HepG2 (cell line): ENCODE results near the gene SLC35A3. TPM values are rescaled to one million over a fixed set of nuclear protein-coding genes. Genes with fewer than 3 reads are reported as not detected.

Experiments used
- ATAC-seq: fragments of 200-7000 bp; cut with Tn5 transposase; 3 replicates; pipeline ENCODE4 v1.9.1; 2020; ENCODE audit warnings: mild to moderate bottlenecking, moderate library complexity
- BruUV-seq: library from RNA; stranded (reverse); fragments of 400-500 nt; replicated peaks from 2 replicates; lab custom pipeline; 2021; lab: Mats Ljungman, UMichigan
- CTCF ChIA-PET: fragments of 300-600 bp; formaldehyde crosslinking; extraction: SDS; loops from one replicate; lab custom pipeline; 2021; ENCODE audit warnings: low total read pairs, inconsistent platforms, low intra/inter-chr PET ratio; lab: Yijun Ruan, JAX
- POLR2A ChIA-PET: fragments of 350-600 bp; sonication (Branson Sonifier 250); formaldehyde crosslinking; loops from one replicate; lab custom pipeline; 2020; ENCODE audit warnings: antibody characterized with exemption, inconsistent platforms; lab: Yijun Ruan, JAX
- DNase-seq: peaks from one replicate; pipeline ENCODE4 v3.0.0-alpha.2; 2015; ENCODE audit warnings: low spot score
- FAIRE-seq: peaks from 3 replicates; lab custom pipeline; 2011; peaks lifted over from hg19 to GRCh38; lab: Jason Lieb, UNC
- H2AFZ ChIP-seq: one replicate; pipeline ENCODE4 v1.6.1; 2011; ENCODE audit warnings: low read length, inconsistent platforms
- H3K27ac ChIP-seq: fragments of 300-600 bp; 3 replicates; pipeline ENCODE4 v1.8.0; 2011; ENCODE audit warnings: mixed run types, mild to moderate bottlenecking, mixed read lengths, low read length, inconsistent platforms; ENCODE audit not compliant: insufficient read depth; ENCODE audit errors: extremely low read length
- H3K27me3 ChIP-seq, 2 experiments: fragments of 200-600 bp in 1 of 2; 2 replicates in 1 of 2; 3 replicates in 1 of 2; pipeline versions ENCODE4 v1.6.0 to v1.8.0; 2011; ENCODE audit warnings: low read length in 2 of 2, mild to moderate bottlenecking in 2 of 2, moderate library complexity in 2 of 2, inconsistent platforms in 1 of 2; ENCODE audit not compliant: insufficient read depth in 2 of 2, control insufficient read depth in 1 of 2
- H3K36me3 ChIP-seq, 2 experiments: fragments of 200-600 bp in 1 of 2; replicated peaks in 1 of 2; 2 replicates in 1 of 2; 3 replicates in 1 of 2; pipeline versions ENCODE4 v1.5.1 to v1.8.0; 2011; ENCODE audit warnings: low read length in 2 of 2, inconsistent platforms in 1 of 2; ENCODE audit not compliant: insufficient read depth in 2 of 2, control insufficient read depth in 1 of 2
- H3K4me1 ChIP-seq: 2 replicates; pipeline ENCODE4 v1.5.1; 2012; ENCODE audit warnings: low read length, inconsistent platforms; ENCODE audit not compliant: insufficient read depth
- H3K4me2 ChIP-seq: 2 replicates; pipeline ENCODE4 v1.6.0; 2011; ENCODE audit warnings: low read depth, low read length, inconsistent platforms
- H3K4me3 ChIP-seq, 3 experiments: fragments of 200-600 bp in 1 of 3; sonication (generic), shearing (Covaris generic) in 1 of 3; replicated peaks in 1 of 3; 2 replicates each; pipeline ENCODE4 v1.5.1; 2011 to 2016; ENCODE audit warnings: low read length in 3 of 3, inconsistent platforms in 2 of 3, low read depth in 2 of 3, mild to moderate bottlenecking in 2 of 3, control low read depth in 1 of 3, mixed read lengths in 1 of 3; ENCODE audit not compliant: insufficient read depth in 1 of 3
- H3K79me2 ChIP-seq: one replicate; pipeline ENCODE4 v1.6.1; 2011; ENCODE audit warnings: low read length, inconsistent platforms; ENCODE audit not compliant: insufficient read depth
- H3K9ac ChIP-seq: 2 replicates; pipeline ENCODE4 v1.6.0; 2011; ENCODE audit warnings: mild to moderate bottlenecking, low read depth, low read length, inconsistent platforms; ENCODE audit not compliant: insufficient read depth
- H3K9me3 ChIP-seq: 2 replicates; pipeline ENCODE4 v1.5.1; 2012; ENCODE audit warnings: mild to moderate bottlenecking, low read length
- H4K20me1 ChIP-seq: 2 replicates; pipeline ENCODE4 v1.6.0; 2011; ENCODE audit warnings: inconsistent platforms, mild to moderate bottlenecking, low read length, moderate library complexity; ENCODE audit not compliant: insufficient read depth
- ELK4 ChIP-seq: sonication (generic); formaldehyde crosslinking; IDR thresholded peaks from 2 replicates; pipeline ENCODE4 v1.9.0; 2021; ENCODE audit warnings: missing genetic modification reagents, borderline replicate concordance
- GLMP ChIP-seq: sonication (generic); formaldehyde crosslinking; IDR thresholded peaks from 2 replicates; pipeline ENCODE4 v1.9.0; 2021; ENCODE audit warnings: missing genetic modification reagents, mild to moderate bottlenecking, borderline replicate concordance
- HES4 ChIP-seq: sonication (generic); formaldehyde crosslinking; IDR thresholded peaks from 2 replicates; pipeline ENCODE4 v1.9.0; 2021; ENCODE audit warnings: mild to moderate bottlenecking, missing genetic modification reagents, borderline replicate concordance
- HMG20B ChIP-seq: conservative IDR thresholded peaks from 2 replicates; pipeline ENCODE4 v1.6.1; 2016; ENCODE audit warnings: missing genetic modification reagents, missing compliant biosample characterization
- HNRNPK ChIP-seq: fragments of 200-400 bp; formaldehyde crosslinking; IDR thresholded peaks from 2 replicates; pipeline ENCODE4 v1.6.1; 2018; ENCODE audit warnings: low read length, low read depth, moderate library complexity, mild to moderate bottlenecking; ENCODE audit not compliant: poor library complexity, severe bottlenecking
- HNRNPUL1 ChIP-seq: fragments of 200-400 bp; formaldehyde crosslinking; IDR thresholded peaks from 2 replicates; pipeline ENCODE4 v1.6.1; 2017; ENCODE audit warnings: low read depth, mild to moderate bottlenecking, low read length, moderate library complexity
- HOXA9 ChIP-seq: sonication (generic); formaldehyde crosslinking; IDR thresholded peaks from 2 replicates; pipeline ENCODE4 v1.8.1; 2022; ENCODE audit warnings: missing genetic modification reagents, mild to moderate bottlenecking, moderate library complexity, borderline replicate concordance
- KLF6 ChIP-seq: IDR thresholded peaks from 2 replicates; pipeline ENCODE4 v1.8.0; 2016; ENCODE audit warnings: missing biosample characterization, missing genetic modification reagents
- NCOA2 ChIP-seq: sonication (generic); formaldehyde crosslinking; IDR thresholded peaks from 2 replicates; pipeline ENCODE4 v1.8.0; 2022; ENCODE audit warnings: inconsistent platforms
- NR3C1 ChIP-seq: sonication (generic); formaldehyde crosslinking; IDR thresholded peaks from 2 replicates; pipeline ENCODE4 v1.4.0; 2020; ENCODE audit warnings: missing genetic modification reagents
- RORA ChIP-seq: sonication (generic); formaldehyde crosslinking; IDR thresholded peaks from 2 replicates; pipeline ENCODE4 v1.5.0; 2020; ENCODE audit warnings: mild to moderate bottlenecking, missing genetic modification reagents, moderate library complexity
- RXRB ChIP-seq: IDR thresholded peaks from 2 replicates; pipeline ENCODE4 v1.6.1; 2016; ENCODE audit warnings: borderline replicate concordance, missing genetic modification reagents, missing compliant biosample characterization
- WGBS: methylation state at CpG from one replicate; pipeline ENCODE4 v1.1.6; 2017; ENCODE audit warnings: low lambda C conversion rate; 5-methylcytosine and 5-hydroxymethylcytosine counted together
- in situ Hi-C: cut with HindIII; loops from 2 replicates; pipeline ENCODE4 v1.10.0; 2017; ENCODE audit warnings: low pct_unique_long_range_greater_than_20kb; ENCODE audit not compliant: extremely low pct_ligation_motif_present
- intact Hi-C: fragments of 100-400 bp; cut with micrococcal nuclease; formaldehyde crosslinking; loops from one replicate; pipeline ENCODE4 v1.10.0; 2022; ENCODE audit not compliant: unreplicated experiment
- polyA plus RNA-seq, 8 experiments: library from polyadenylated mRNA; depleted of rRNA in 3 of 8; stranded (reverse) in 7 of 8; unstranded in 1 of 8; fragments of >200 nt; fragmentation: Illumina TruSeq in 4 of 8; extraction: Trizol in 4 of 8; gene quantifications; 2 replicates each; pipeline versions ENCODE4 v1.2.1 to v1.2.3, GENCODE V29; 2011 to 2016; ENCODE audit warnings: low read depth in 4 of 8, missing spikeins in 1 of 8, mixed read lengths in 1 of 8; ENCODE audit not compliant: insufficient read depth in 1 of 8
- total RNA-seq, 5 experiments: library from RNA; depleted of rRNA; stranded (reverse); fragments of >200 nt; fragmentation: Illumina TruSeq; extraction: Trizol; gene quantifications; 2 replicates each; pipeline ENCODE4 v1.2.3, GENCODE V29; 2016; ENCODE audit warnings: low read depth in 1 of 5

SLC35A3 gene
- total and polyA plus RNA-seq, 2 of the 13 experiments (the other 11 are each of a cell fraction or from before 2014, with no cell fraction given) = 11.2 to 24.9 TPM

DNA sequence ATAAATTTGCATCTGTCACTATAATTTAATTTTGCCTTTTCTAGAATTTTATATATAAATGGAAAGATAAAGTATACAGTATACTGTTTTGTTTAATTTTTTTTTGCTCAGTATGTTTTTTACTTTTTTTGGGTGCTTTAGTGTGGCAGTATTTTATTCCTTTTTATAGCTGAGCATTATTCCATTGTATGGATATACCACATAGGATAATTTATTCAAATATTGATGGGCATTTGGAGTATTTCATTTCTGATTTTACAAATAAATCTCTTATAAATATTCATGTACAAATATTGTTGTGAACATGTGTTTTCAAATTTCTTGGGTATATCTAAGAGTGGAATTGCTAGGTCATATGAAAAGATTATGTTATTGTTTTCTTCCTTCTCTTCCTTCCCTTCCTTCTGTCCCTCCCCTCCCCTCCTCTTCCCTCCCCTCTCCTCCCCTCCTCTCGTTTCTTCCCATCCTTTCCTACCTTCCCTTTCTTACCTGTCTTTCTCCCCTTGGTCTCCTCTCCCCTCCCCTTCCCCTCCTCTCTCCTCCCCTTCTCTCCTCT, 18.5 kb downstream of the SLC35A3 start:
- H3K27me3 ChIP-seq = no peaks in the 10 kb centered on the region
- intact Hi-C loops (no loop called here), in situ Hi-C loops (no loop called here)
- H3K27ac ChIP-seq = no peak overlapping the region
- no peak overlapping the region for H3K4me3 ChIP-seq
- ChIA-PET CTCF (no interaction called here), POLR2A (no interaction called here)
- H3K4me2 ChIP-seq = no peak overlapping the region
- no TSS peak for BruUV-seq
- no peak overlapping the region for H3K9ac ChIP-seq
- DNase-seq (no peak), FAIRE-seq (no peak), ATAC-seq (no peak)
- peaks cover 14% of the 10 kb centered on the region for H3K79me2 ChIP-seq
- no peak overlapping the region for H2AFZ ChIP-seq
- H4K20me1 ChIP-seq = no peaks in the 10 kb centered on the region
- no peak for TF ChIP-seq HES4
- TF ChIP-seq HNRNPK = peak; percentile 90
- H3K4me1 ChIP-seq = peaks cover 9% of the 10 kb centered on the region
- H3K36me3 ChIP-seq = 0 out of 5 replicates have a peak, but pooled peaks cover 0 to 2% of the 10 kb centered on the region in 2 experiments
- H3K9me3 ChIP-seq = peaks cover 10% of the 10 kb centered on the region
- WGBS = 87% methylated on average over 1 of the region's 1 CpG

- H3K4me1 ChIP-seq = no peaks in the 10 kb centered on the region
- ChIA-PET POLR2A (no interaction called here), CTCF (no interaction called here)
- in situ Hi-C loops (no loop called here), intact Hi-C loops (no loop called here)
- no peak overlapping the region for H3K27ac ChIP-seq
- no peak for TF ChIP-seq NR3C1 (CRISPR knock-in tag)
- TF ChIP-seq NCOA2 (CRISPR knock-in tag) = no peak
- TF ChIP-seq HOXA9 (CRISPR knock-in tag) = no peak
- no peak for TF ChIP-seq HNRNPUL1
- TF ChIP-seq HMG20B (CRISPR knock-in tag) = no peak
- no peak for TF ChIP-seq RXRB (CRISPR knock-in tag)
- no peak for TF ChIP-seq KLF6 (CRISPR knock-in tag)
- no peak for TF ChIP-seq RORA (CRISPR knock-in tag)
- TF ChIP-seq GLMP = no peak
- no peak for TF ChIP-seq ELK4
- no peak overlapping the region for H2AFZ ChIP-seq
- H3K4me3 ChIP-seq = no peak overlapping the region
- H3K79me2 ChIP-seq = peaks cover 13% of the 10 kb centered on the region
- no peaks in the 10 kb centered on the region for H4K20me1 ChIP-seq
- H3K36me3 ChIP-seq = peaks cover 0 to 9% of the 10 kb centered on the region in 2 experiments; a peak in 2 of 5 replicates
- FAIRE-seq (no peak), DNase-seq (no peak), ATAC-seq (no peak)
- H3K9ac ChIP-seq = no peak overlapping the region
- H3K27me3 ChIP-seq = no peaks in the 10 kb centered on the region
- H3K9me3 ChIP-seq = peaks cover 10% of the 10 kb centered on the region
- no peak overlapping the region for H3K4me2 ChIP-seq
- BruUV-seq = no TSS peak
Measured at GRCh38 chr1:99992044-99992722, 22.4 kb downstream of the SLC35A3 start.
